CD4-positive, CD25-positive, alpha-beta regulatory T cell (primary cell): ENCODE results near the gene ZNF85. TPM values are rescaled to one million over a fixed set of nuclear protein-coding genes. Genes with fewer than 3 reads are reported as not detected.
"Not testable (repeated sequence)": the region's sequence is repeated elsewhere in the genome, so short reads cannot be mapped to it uniquely, and the experiment has no call there.

ENCODE experiments used
- ATAC-seq, 2 donors: fragments of 150-1000 bp; cut with Tn5 transposase; one replicate each; pipeline ENCODE4 v1.10.0; 2021; ENCODE audit warnings: low read depth in 2 of 2, moderate number of reproducible peaks in 2 of 2, moderate library complexity in 1 of 2
- DNase-seq, 3 donors: peaks; one replicate each; pipeline versions ENCODE4 v3.0.0 to v3.0.0-alpha.2; 2012 to 2022; ENCODE audit warnings: mixed read lengths in 1 of 3
- H3K27ac ChIP-seq: one replicate; pipeline ENCODE4 v1.7.0; 2013; ENCODE audit warnings: mild to moderate bottlenecking, low read length; ENCODE audit not compliant: insufficient read depth, poor library complexity, severe bottlenecking
- H3K27me3 ChIP-seq: one replicate; pipeline ENCODE4 v1.7.0; 2013; ENCODE audit warnings: low read length; ENCODE audit not compliant: control insufficient read depth, insufficient read depth
- H3K36me3 ChIP-seq: one replicate; pipeline ENCODE4 v1.7.0; 2013; ENCODE audit warnings: mild to moderate bottlenecking, low read length, moderate library complexity; ENCODE audit not compliant: control insufficient read depth, insufficient read depth
- H3K4me1 ChIP-seq: 2 replicates; pipeline ENCODE4 v1.7.0; 2013; ENCODE audit warnings: mild to moderate bottlenecking, low read length; ENCODE audit not compliant: insufficient read depth, control insufficient read depth, poor library complexity, severe bottlenecking
- H3K4me3 ChIP-seq: one replicate; pipeline ENCODE4 v1.7.0; 2013; ENCODE audit warnings: low read depth, mild to moderate bottlenecking, low read length, moderate library complexity
- H3K9me3 ChIP-seq, 2 experiments: 1 replicate in 1 of 2; 2 replicates in 1 of 2; pipeline ENCODE4 v1.7.0; 2013; ENCODE audit warnings: low read length in 2 of 2, mild to moderate bottlenecking in 1 of 2, moderate library complexity in 1 of 2; ENCODE audit not compliant: control insufficient read depth in 2 of 2
- H3K27ac Mint-ChIP-seq, 3 donors: one replicate each; pipeline ENCODE4 v1.8.0; 2020 to 2022; ENCODE audit warnings: mild to moderate bottlenecking in 3 of 3, mixed read lengths in 3 of 3, moderate library complexity in 2 of 3
- H3K27me3 Mint-ChIP-seq: one replicate; pipeline ENCODE4 v1.8.0; 2022; ENCODE audit warnings: mild to moderate bottlenecking, mixed read lengths
- H3K36me3 Mint-ChIP-seq: one replicate; pipeline ENCODE4 v1.8.0; 2020; ENCODE audit warnings: mixed read lengths
- H3K4me1 Mint-ChIP-seq, 4 donors: one replicate each; pipeline ENCODE4 v1.8.0; 2020 to 2022; ENCODE audit warnings: mixed read lengths in 4 of 4, mild to moderate bottlenecking in 1 of 4
- H3K4me3 Mint-ChIP-seq, 4 donors: one replicate each; pipeline ENCODE4 v1.8.0; 2020 to 2022; ENCODE audit warnings: mild to moderate bottlenecking in 4 of 4, mixed read lengths in 4 of 4, moderate library complexity in 3 of 4
- H3K9me3 Mint-ChIP-seq, 7 donors: one replicate each; pipeline ENCODE4 v1.8.0; 2020 to 2022; ENCODE audit warnings: mixed read lengths in 7 of 7, mild to moderate bottlenecking in 3 of 7, moderate library complexity in 2 of 7
- polyA plus RNA-seq, 4 donors: library from polyadenylated mRNA; unstranded; fragments of 300-500 nt; fragmentation: Illumina TruSeq; gene quantifications; one replicate each; pipeline ENCODE4 v1.2.3, GENCODE V29; 2021
- total RNA-seq: library from RNA; stranded (reverse); gene quantifications from one replicate; pipeline ENCODE4 v1.2.3, GENCODE V29; 2022

Gene ZNF85
- total and polyA plus RNA-seq, 5 donors from 2014 or later = 5.7 to 10.4 (median 8.8) TPM

DNA sequence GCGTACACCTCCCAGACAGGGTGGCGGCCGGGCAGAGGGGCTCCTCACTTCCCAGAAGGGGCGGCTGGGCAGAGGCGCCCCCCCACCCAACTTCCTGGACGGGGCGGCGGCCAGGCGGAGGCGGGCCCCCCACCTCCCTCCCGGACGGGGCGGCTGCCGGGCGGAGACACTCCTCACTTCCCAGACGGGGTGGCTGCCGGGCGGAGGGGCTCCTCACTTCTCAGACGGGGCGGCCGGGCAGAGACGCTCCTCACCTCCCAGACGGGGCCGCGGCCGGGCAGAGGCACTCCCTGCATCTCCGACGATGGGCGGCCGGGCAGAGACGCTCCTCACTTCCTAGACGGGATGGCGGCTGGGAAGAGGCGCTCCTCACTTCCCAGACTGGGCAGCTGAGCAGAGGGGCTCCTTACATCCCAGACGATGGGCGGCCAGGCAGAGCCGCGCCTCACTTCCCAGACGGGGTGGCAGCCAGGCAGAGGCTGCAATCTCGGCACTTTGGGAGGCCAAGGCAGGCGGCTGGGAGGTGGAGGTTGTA lies 29.6 kb downstream of the ZNF85 start:
- not testable (repeated sequence) for H3K4me3 ChIP-seq, H3K27ac Mint-ChIP-seq, DNase-seq, H3K4me1 ChIP-seq, H3K27me3 Mint-ChIP-seq, H3K4me3 Mint-ChIP-seq, H3K4me1 Mint-ChIP-seq, H3K27me3 ChIP-seq, H3K27ac ChIP-seq, ATAC-seq
- Histone ChIP-seq H3K9me3 (peaks cover 32 to 48% of the 10 kb centered on the region in 2 experiments), H3K36me3 (peaks cover 11% of the 10 kb centered on the region)
- Mint-ChIP-seq H3K36me3 (peaks cover 22% of the 10 kb centered on the region), H3K9me3 (peaks cover 0 to 29% (median 17%) of the 10 kb centered on the region in 7 donors)

DNA sequence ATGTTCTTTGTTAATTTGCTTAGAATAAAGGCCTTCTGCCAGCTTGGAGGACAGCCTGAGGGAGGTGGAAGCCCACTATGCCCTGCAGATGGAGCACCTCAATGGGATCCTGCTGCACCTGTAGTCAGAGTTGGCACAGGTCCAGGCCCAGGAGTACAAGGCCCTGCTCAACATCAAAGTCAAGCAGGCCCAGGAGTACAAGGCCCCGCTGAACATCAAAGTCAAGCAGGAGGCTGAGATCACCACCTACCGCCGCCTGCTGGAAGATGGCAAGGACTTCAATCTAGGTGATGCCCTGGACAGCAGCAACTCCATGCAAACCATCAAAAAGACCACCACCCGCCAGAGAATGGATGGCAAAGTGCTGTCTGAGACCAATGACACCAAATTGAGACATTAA lies 41.7 kb downstream of the ZNF85 start:
- H3K9me3 ChIP-seq = peaks cover 4 to 5% of the 10 kb centered on the region in 2 experiments
- Mint-ChIP-seq H3K4me1 (no peaks in the 10 kb centered on the region), H3K27me3 (no peaks in the 10 kb centered on the region), H3K9me3 (peaks cover 0 to 22% (median 8%) of the 10 kb centered on the region in 7 donors), H3K4me3 (no peak overlapping the region), H3K36me3 (no peaks in the 10 kb centered on the region), H3K27ac (no peak overlapping the region)
- H3K4me1 ChIP-seq = no peaks in the 10 kb centered on the region
- no peaks in the 10 kb centered on the region for H3K27me3 ChIP-seq
- no peak overlapping the region for H3K27ac ChIP-seq
- ATAC-seq = no peak
- H3K36me3 ChIP-seq = no peaks in the 10 kb centered on the region
- DNase-seq = no peak
- H3K4me3 ChIP-seq = no peak overlapping the region

DNA sequence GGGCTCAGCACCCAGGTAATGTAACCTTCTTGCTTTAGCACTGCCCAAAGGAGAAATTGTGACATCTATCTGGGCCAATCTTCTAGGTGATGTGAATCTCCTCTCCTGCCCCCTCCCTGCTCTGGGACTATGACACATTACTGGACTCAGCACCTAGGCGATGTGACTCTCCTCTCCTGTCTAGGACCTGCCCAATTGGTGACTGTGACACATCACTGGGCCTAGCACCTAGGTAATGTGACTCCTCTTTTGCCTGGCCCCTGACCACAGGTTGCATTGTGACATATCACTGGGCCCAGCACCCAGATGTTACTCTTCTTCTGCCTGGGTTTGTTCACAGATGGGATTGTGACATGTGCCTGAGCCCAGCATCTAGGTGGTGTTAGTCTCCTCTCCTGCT lies 45.0 kb downstream of the ZNF85 start:
- H3K9me3 ChIP-seq = peaks cover 0 to 2% of the 10 kb centered on the region in 2 experiments

DNA sequence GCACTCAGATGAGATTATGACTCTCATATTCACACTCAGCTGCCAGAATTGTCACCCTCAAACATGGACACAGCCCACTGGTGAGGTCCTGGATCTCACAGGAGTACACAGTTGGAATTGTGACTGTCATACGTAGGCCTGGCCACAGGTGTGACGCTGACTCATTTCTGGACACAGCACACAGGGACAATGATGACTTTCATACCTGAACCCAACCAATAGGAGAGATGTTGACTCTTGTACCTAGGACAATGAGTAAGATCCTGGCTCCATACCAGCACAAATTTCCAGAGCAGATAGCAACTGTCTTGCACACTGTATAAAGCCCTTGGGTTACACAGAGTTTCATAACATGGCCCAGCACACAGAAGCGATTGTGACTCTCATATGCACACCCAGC lies 46.4 kb downstream of the ZNF85 start:
- Histone ChIP-seq H3K27me3 (no peaks in the 10 kb centered on the region), H3K27ac (no peak overlapping the region), H3K4me1 (no peaks in the 10 kb centered on the region), H3K4me3 (no peak overlapping the region), H3K36me3 (no peaks in the 10 kb centered on the region), H3K9me3 (peaks cover 0 to 2% of the 10 kb centered on the region in 2 experiments)
- Mint-ChIP-seq H3K9me3 (peaks cover 0 to 7% (median under 1%) of the 10 kb centered on the region in 7 donors), H3K36me3 (no peaks in the 10 kb centered on the region), H3K4me1 (peaks cover 0 to 5% (median 0%) of the 10 kb centered on the region in 4 donors), H3K27ac (no peak overlapping the region), H3K4me3 (no peak overlapping the region), H3K27me3 (no peaks in the 10 kb centered on the region)
- no peak for ATAC-seq
- DNase-seq = no peak

More for the DNA sequence above, 45.0 kb downstream of the ZNF85 start:
- Mint-ChIP-seq H3K4me1 (no peaks in the 10 kb centered on the region), H3K4me3 (no peak overlapping the region), H3K27me3 (no peaks in the 10 kb centered on the region), H3K27ac (no peak overlapping the region), H3K36me3 (no peaks in the 10 kb centered on the region), H3K9me3 (peaks cover 0 to 7% (median 4%) of the 10 kb centered on the region in 7 donors)
- no peaks in the 10 kb centered on the region for H3K27me3 ChIP-seq
- no peaks in the 10 kb centered on the region for H3K36me3 ChIP-seq
- ATAC-seq = no peak
- no peak overlapping the region for H3K4me3 ChIP-seq
- DNase-seq = no peak
- H3K4me1 ChIP-seq = no peaks in the 10 kb centered on the region
- no peak overlapping the region for H3K27ac ChIP-seq

DNA sequence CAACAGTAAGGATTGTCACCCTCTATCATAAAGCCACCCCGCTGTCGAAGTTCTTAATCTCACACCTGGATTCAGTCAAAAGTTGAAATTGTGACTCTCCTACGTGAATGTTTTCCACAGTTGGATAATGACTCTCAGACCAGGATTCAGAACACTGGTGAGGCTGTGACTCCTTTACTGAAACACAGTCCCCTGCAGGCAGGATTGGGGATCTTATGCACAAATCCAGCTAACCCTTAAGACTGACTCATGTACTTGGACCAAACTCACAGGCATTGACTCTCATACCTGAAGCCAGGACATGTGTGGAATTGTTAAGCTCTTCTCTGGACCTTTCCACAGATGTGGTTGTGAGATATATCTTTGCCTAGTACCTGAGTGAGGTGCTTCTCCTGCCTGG lies 46.8 kb downstream of the ZNF85 start:
- Histone ChIP-seq H3K27ac (no peak overlapping the region), H3K4me3 (no peak overlapping the region), H3K4me1 (no peaks in the 10 kb centered on the region), H3K27me3 (no peaks in the 10 kb centered on the region), H3K9me3 (peaks cover 0 to 2% of the 10 kb centered on the region in 2 experiments), H3K36me3 (no peaks in the 10 kb centered on the region)
- H3K4me1 Mint-ChIP-seq = peaks cover 0 to 5% (median 0%) of the 10 kb centered on the region in 4 donors
- H3K27ac Mint-ChIP-seq = no peak overlapping the region
- no peak for ATAC-seq
- no peaks in the 10 kb centered on the region for H3K27me3 Mint-ChIP-seq
- no peaks in the 10 kb centered on the region for H3K36me3 Mint-ChIP-seq
- H3K9me3 Mint-ChIP-seq = peaks cover 0 to 7% (median 0%) of the 10 kb centered on the region in 7 donors
- no peak for DNase-seq
- no peak overlapping the region for H3K4me3 Mint-ChIP-seq

DNA sequence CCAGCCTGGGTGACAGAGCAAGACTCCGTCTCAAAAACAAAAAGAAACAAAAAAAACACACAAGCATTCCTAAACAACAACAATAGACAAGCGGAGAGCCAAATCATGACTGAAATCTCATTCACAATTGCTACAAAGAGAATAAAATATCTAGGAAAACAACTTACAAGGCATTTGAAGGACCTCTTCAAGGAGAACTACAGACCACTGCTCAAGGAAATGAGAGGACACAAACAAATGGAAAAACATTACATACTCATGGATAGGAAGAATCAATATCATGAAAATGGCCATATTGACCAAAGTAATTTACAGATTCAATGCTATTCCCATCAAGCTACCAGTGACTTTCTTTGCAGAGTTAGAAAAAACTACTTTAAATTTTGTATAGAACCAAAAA lies 69.7 kb downstream of the ZNF85 start:
- not testable (repeated sequence) for H3K4me3 ChIP-seq, H3K4me3 Mint-ChIP-seq, DNase-seq, H3K9me3 ChIP-seq, ATAC-seq, H3K36me3 ChIP-seq, H3K4me1 ChIP-seq, H3K27me3 ChIP-seq, H3K36me3 Mint-ChIP-seq, H3K4me1 Mint-ChIP-seq, H3K27ac Mint-ChIP-seq, H3K27ac ChIP-seq, H3K27me3 Mint-ChIP-seq
- peaks cover 5 to 42% (median 12%) of the 10 kb centered on the region in 7 donors for H3K9me3 Mint-ChIP-seq

DNA sequence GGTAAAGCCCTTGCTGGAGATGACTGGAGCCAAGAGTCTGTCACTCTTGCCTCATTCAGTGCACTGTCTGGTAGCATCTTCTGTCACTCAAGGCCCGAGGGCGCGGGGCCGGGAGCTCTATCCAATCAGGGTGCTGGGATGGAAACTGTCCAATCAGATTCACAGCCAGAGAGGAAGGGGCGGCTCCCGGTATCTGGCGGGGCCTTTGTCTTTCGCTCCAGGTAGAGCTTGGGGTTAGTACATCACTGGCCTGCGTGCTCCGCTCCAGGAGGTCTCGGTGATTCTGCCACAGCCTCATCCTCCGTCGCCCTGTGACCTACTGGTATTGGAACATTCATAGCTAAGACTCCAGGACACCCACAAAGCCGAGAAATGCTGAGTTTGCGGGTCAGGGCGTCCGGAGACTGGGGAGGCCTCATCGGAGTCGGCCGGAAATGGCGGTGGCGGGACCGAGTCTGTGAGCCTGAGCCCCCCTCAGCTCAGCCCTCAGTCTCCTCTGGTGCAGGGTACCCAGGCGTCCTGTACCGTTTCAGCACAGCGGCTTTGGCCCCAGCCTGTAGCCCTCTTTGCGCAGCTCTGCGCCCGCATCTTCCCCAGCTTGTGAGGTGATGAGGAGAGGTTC lies 76.8 kb downstream of the ZNF85 start:
- Histone ChIP-seq H3K36me3 (no peaks in the 10 kb centered on the region), H3K27me3 (no peaks in the 10 kb centered on the region), H3K9me3 (no peaks in the 10 kb centered on the region), H3K27ac (no peak overlapping the region), H3K4me1 (peaks cover 10% of the 10 kb centered on the region), H3K4me3 (peak overlapping the region; percentile 72)
- DNase-seq (peak; percentile 75 to 94 (median 86)), ATAC-seq (peak; percentile 100)
- Mint-ChIP-seq H3K4me3 (peak overlapping the region; percentile 85 to 96 (median 92)), H3K9me3 (peaks cover 0 to 4% (median 0%) of the 10 kb centered on the region in 7 donors), H3K36me3 (no peaks in the 10 kb centered on the region), H3K27me3 (no peaks in the 10 kb centered on the region), H3K4me1 (peaks cover 2 to 13% (median 11%) of the 10 kb centered on the region in 4 donors), H3K27ac (peak overlapping the region; percentile 82 to 87 (median 82))
